ENCODE measurements around the gene NSMF.
A peak's percentile ranks its signal among the peaks of the same experiment; 100 is the strongest.

- TF ChIP-seq, protein P1, sequence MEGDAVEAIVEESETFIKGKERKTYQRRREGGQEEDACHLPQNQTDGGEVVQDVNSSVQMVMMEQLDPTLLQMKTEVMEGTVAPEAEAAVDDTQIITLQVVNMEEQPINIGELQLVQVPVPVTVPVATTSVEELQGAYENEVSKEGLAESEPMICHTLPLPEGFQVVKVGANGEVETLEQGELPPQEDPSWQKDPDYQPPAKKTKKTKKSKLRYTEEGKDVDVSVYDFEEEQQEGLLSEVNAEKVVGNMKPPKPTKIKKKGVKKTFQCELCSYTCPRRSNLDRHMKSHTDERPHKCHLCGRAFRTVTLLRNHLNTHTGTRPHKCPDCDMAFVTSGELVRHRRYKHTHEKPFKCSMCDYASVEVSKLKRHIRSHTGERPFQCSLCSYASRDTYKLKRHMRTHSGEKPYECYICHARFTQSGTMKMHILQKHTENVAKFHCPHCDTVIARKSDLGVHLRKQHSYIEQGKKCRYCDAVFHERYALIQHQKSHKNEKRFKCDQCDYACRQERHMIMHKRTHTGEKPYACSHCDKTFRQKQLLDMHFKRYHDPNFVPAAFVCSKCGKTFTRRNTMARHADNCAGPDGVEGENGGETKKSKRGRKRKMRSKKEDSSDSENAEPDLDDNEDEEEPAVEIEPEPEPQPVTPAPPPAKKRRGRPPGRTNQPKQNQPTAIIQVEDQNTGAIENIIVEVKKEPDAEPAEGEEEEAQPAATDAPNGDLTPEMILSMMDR (conservative IDR thresholded peaks at IDR 0.05; ENCODE audit: low read depth in 2 of 2), result 0 out of 4 replicates have a peak, but pooled peaks of 1 of the 2 experiments have one; percentile 9
- TF ChIP-seq POLR2AphosphoS5 (IDR thresholded peaks at IDR 0.05; ENCODE audit: low read depth), result no peak
- no peak for TF ChIP-seq EZH2phosphoT487 (IDR thresholded peaks at IDR 0.05; ENCODE audit: unreplicated experiment)
- no peak for TF ChIP-seq EZH2 (IDR thresholded peaks at IDR 0.05; ENCODE audit: low read depth, unreplicated experiment)
- TF ChIP-seq CREB1 (CRISPR knock-in tag; IDR thresholded peaks at IDR 0.05; ENCODE audit: low read depth), result no peak
- TF ChIP-seq, protein P2, sequence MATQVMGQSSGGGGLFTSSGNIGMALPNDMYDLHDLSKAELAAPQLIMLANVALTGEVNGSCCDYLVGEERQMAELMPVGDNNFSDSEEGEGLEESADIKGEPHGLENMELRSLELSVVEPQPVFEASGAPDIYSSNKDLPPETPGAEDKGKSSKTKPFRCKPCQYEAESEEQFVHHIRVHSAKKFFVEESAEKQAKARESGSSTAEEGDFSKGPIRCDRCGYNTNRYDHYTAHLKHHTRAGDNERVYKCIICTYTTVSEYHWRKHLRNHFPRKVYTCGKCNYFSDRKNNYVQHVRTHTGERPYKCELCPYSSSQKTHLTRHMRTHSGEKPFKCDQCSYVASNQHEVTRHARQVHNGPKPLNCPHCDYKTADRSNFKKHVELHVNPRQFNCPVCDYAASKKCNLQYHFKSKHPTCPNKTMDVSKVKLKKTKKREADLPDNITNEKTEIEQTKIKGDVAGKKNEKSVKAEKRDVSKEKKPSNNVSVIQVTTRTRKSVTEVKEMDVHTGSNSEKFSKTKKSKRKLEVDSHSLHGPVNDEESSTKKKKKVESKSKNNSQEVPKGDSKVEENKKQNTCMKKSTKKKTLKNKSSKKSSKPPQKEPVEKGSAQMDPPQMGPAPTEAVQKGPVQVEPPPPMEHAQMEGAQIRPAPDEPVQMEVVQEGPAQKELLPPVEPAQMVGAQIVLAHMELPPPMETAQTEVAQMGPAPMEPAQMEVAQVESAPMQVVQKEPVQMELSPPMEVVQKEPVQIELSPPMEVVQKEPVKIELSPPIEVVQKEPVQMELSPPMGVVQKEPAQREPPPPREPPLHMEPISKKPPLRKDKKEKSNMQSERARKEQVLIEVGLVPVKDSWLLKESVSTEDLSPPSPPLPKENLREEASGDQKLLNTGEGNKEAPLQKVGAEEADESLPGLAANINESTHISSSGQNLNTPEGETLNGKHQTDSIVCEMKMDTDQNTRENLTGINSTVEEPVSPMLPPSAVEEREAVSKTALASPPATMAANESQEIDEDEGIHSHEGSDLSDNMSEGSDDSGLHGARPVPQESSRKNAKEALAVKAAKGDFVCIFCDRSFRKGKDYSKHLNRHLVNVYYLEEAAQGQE (IDR thresholded peaks at IDR 0.05; ENCODE audit: unreplicated experiment), result no peak
- TF ChIP-seq ZNF114 (CRISPR knock-in tag; IDR thresholded peaks at IDR 0.05), result no peak
- TF ChIP-seq JUNB (IDR thresholded peaks at IDR 0.05; ENCODE audit: unreplicated experiment), result no peak
- TF ChIP-seq, protein P3, sequence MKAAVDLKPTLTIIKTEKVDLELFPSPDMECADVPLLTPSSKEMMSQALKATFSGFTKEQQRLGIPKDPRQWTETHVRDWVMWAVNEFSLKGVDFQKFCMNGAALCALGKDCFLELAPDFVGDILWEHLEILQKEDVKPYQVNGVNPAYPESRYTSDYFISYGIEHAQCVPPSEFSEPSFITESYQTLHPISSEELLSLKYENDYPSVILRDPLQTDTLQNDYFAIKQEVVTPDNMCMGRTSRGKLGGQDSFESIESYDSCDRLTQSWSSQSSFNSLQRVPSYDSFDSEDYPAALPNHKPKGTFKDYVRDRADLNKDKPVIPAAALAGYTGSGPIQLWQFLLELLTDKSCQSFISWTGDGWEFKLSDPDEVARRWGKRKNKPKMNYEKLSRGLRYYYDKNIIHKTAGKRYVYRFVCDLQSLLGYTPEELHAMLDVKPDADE (IDR thresholded peaks at IDR 0.05), result no peak
- no peak for TF ChIP-seq STAT1 (IDR thresholded peaks at IDR 0.05; ENCODE audit: unreplicated experiment)
- no peak for TF ChIP-seq ZNF331 (CRISPR knock-in tag; IDR thresholded peaks at IDR 0.05; ENCODE audit: low read depth)
Measured at GRCh38 chr9:137497921-137498719, 39.0 kb upstream of the NSMF start.
